Posterior cingulate gyrus (tissue), 11 donors: ENCODE measurements around the gene FRMPD2.
A peak's percentile ranks its signal among the peaks of the same experiment; 100 is the strongest.
"Not testable (repeated sequence)": the region's sequence is repeated elsewhere in the genome, so short reads cannot be mapped to it uniquely, and the experiment has no call there.

Experiments
- DNase-seq, 10 donors: peaks; one replicate each; pipeline versions ENCODE4 v3.0.0 to v3.0.0-alpha.2; 2020 to 2021; ENCODE audit warnings: mixed read lengths in 3 of 10
- intact Hi-C: fragments of 100-400 bp; cut with DNase I; formaldehyde crosslinking; loops from one replicate; pipeline ENCODE4 v1.15.1; 2023

The FRMPD2 gene

DNA sequence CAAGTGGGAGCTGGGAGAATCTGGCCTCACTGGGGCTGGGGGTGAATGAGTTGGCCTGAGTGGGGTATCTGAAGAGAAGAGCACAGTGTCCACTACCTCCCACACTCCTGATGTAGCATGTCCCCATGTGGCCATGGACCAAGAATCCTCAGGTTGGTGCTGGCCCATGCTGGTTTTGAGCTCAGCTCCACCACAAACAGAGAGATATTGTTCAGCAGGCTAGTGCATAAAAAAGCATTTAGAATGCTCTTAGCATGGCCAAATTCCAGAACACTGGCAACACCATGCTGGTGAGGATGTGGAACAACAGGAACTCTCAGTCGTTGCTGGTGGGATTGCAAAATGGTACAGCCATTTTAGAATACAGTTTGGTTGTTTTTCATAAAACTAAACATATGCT lies 61.4 kb downstream of the FRMPD2 start:
- intact Hi-C loops: no loop called here

DNA sequence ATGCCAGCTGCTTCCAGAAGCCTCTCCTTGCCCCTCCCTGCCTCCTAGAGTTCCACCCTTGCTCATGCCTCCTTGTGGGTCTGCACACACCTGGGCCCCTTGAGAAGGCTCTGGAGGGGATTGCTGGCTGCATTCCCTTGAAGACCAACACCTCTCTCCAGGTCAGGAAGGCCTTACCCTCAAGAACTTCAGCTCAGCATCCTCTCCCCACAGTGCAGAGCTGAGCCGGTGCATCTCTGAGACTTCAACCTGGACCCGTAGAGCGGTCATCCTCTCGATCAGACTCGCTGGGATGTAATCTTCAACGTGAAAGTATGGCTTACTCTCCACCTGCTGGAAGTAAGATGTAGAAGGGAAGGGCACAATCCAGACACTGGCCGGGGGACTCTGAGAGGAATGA lies 62.7 kb downstream of the FRMPD2 start:
- intact Hi-C loops: no loop called here
- no peak for DNase-seq

More for the DNA sequence above, 61.4 kb downstream of the FRMPD2 start:
- DNase-seq: no peak

DNA sequence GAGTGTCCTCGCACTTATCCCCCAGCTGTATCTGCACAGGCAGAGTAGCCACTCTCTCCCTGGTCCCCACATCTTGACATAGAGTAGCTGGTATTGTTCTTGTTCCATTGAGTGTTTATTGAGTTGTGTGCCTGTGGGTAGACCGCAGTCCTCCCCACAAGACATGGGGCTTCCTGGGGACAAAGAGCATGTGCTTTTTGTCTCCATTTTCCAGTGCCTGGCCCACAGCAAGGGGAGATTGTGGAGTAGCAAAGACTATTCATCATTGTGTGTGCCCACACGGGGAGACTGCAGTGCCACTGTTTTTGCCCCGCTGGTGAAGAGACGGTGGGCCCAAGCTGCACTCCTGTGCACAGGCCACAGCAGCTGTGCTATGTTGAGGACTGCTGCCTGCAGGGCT lies 63.5 kb downstream of the FRMPD2 start:
- no peak for DNase-seq
- intact Hi-C loops: no loop called here

DNA sequence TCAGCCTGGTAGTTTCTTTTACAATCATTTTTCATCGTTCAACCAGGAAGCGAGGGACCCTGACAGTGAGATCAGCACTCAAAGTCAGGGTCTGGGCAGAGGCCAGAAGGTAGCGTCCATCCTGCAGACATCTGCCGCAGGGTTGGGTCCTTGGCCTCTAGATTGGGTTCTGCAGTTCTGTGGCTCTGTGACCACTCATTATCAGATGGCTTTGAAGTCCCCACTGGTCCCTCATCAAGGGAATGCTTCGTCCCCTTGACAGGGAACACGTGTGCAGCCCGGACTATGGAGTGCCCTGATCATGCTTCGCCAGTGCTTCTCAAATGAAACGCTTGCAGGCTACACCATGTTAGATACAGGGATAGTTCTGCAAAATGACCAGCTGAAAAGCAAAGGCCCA lies 64.1 kb downstream of the FRMPD2 start:
- no peak for DNase-seq
- intact Hi-C loops: no loop called here

DNA sequence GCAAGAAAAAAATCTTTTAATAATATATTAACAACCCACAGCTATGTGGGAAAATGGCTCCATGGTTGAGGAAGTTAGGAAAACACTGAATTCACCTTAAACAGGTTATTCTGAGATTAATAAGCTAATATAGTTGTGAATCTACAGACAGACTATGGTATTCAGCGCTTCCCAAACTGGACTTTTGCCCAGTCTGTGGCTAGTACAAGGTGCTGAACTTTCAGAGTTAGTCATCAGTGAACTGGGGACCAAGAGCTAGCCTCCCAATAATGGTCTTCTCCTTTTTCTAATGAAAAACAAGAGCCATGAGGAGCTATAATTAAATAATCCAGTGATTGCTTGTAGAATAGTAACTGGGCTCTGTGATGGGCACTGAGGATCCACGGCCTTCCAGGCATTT lies 65.3 kb downstream of the FRMPD2 start:
- no peak for DNase-seq
- intact Hi-C loops: no loop called here

DNA sequence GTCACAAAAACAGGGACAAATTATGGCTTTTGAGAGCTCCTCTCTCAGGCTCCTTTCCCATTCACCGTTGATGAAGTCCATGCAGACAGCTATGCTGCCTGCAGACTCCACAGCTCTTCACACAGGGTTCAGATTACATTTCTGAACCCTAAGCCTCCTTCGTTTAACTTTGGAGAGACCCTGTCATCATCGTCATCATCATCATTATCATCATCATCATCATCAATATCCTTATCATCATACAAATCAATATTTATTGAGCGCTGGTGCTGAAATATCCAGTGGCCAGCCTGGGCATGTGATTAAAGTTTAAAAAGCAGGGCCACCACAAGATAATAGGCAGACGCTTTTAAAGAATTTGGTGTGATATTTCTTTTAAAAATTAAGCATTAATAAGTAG lies 66.6 kb downstream of the FRMPD2 start:
- intact Hi-C loops: no loop called here
- DNase-seq: no peak

DNA sequence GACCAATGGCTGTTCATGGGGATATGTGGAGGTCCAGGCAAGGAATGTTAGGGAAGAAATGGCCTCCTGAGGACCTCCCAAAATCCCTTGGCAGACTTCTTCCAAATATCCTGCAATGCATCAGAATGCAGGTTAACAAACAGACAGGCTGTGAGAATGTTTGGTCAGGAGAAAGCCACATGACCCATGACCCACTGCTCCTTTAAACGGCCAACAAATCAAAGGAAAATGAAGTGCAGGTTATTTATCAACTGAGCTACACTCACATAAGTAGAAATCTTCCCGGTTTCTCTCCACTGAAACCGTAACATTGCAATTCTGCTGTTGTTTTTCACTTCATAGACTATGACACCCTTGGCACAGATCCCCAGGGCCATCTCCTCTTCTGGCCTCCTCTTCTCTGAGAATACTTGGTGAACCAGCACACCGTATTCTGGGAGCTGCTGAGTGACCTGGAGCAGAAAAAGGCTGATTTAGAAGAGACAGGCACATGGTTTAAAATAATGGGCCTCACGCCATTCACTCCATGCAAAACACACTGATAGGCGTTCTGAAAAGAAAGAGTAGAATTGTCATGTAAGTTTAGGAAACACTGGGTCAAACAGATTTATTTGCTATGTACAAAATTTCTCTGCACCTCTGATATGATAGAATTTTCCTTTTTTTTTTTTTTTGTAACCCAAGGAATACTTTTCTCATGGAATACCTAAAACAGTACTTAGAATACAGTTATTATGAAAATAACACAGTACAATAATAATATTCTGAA lies 67.8 kb downstream of the FRMPD2 start:
- intact Hi-C loops: no loop called here
- DNase-seq: no peak

DNA sequence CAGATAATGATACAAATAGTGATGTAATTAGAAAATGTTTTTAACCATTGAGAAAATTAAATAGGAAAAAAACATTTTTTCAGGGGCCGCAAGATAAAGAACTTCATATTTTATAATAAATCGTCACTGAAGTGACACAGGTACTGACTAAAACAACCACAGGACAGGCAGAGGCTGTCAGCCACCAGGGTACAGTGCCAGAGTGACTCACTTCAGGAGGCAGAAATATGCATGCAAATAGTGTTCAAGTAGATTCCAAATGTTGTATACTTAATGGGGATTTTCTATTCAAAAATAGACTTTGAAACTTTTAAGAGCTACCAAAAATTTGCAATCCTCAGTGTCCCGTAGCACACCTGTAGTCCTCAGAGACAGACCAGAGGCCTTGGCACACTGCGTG lies 68.6 kb downstream of the FRMPD2 start:
- no peak for DNase-seq
- intact Hi-C loops: no loop called here

DNA sequence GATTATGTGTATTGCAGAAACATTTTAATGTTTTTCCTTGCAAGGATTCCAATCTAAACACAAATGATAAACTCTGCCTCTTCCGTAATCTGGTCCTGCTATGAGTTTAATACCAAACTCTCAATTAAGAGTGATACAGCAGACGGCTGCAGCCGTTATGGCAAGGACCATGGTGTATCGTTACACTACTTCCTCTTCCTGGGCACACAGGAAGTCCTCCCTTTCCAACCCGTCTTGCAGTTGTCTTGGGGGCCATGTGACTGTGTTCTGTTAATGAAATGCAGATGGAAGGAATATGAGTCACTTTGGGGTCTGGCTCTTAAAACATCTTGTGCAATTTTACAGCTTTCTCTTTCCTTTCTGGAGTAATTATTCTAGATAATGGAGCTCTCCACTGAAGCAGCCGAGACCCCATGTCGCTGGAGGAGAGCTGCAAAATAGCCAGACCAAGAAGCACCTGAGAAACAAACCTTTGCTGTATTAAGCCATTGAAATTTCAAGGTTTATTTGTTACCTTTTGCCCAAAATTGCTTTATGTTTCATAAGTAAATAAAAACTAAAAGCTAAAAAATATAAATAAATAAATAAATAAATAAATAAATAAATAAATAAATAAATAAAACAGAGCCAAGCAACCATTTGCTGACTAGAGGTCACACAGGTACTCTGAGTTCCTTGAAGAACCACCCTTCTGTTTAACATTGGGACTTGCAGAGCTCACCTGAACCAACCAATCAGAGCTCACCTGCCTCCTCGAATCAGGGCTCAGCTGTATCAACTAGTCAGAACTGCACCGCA lies 74.7 kb downstream of the FRMPD2 start:
- intact Hi-C loops: no loop called here
- DNase-seq: no peak

DNA sequence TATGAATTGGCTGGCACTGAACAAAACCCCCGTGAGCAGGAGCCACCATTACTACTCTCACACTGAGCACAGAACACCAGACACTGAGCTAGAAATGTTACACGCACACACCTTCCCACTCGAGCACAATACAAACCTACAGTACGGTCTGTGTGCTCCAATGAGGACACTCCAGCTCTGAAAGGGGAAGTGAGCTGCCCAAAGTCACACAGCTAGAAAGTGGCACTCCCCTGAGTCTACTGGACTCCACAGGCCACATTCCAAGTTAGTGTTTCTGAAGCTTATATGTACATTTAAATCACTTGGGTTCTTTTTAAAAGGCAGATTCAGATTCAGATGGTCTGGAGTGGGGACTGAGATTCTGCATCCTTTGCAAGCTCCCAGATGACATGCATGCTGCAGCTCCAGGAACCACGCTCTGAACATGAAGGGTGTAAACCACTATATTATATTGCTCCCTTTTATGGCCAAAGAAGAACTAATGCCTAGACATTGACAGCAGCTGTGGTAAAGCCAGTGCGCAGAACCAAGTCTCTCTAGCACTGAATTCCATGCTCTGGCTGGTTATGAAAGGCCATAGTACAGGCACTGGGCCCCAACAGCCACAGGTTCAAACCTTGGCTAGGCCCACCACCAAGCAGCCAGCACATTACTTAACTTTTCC lies 77.1 kb downstream of the FRMPD2 start:
- DNase-seq: no peak
- intact Hi-C loops: no loop called here

DNA sequence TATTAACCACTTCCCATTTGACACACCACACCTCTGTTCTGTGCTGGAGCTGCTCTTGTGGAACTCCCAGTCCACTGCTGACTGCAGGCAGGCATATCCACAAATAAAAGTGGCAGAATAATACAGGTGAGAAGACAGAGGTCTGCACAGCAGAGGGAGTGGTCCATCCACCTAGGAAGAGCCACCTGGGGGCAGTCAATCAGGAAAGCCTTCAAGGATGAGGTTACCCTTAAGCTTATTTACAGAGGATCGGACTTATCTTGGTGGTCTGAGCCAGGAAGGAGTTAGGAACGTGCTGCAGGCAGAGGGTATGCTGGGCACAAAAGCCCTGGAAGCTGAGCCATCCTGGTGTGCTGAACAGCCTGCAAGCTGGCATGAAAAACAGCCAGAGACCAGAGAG lies 78.7 kb downstream of the FRMPD2 start:
- intact Hi-C loops: no loop called here
- no peak for DNase-seq

DNA sequence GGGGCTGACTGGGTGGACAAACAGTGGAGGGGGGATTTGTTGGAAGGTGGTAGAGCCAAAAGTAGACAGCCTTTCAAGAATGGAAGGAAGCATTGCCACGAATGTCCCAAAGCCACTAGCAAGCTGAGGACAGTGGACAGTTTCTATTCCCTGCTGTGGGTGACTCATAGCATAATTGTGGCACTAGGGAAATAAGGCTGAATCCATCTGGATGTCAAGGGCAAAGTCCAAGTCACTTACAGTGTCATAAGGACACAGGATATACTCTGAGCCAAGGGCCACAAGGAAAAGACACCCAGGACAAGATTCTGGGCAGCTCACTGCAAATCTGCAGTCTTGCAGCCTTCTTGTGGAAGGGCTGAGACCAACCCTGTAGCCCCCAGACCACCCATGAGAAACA lies 79.7 kb downstream of the FRMPD2 start:
- intact Hi-C loops: no loop called here
- DNase-seq: no peak

DNA sequence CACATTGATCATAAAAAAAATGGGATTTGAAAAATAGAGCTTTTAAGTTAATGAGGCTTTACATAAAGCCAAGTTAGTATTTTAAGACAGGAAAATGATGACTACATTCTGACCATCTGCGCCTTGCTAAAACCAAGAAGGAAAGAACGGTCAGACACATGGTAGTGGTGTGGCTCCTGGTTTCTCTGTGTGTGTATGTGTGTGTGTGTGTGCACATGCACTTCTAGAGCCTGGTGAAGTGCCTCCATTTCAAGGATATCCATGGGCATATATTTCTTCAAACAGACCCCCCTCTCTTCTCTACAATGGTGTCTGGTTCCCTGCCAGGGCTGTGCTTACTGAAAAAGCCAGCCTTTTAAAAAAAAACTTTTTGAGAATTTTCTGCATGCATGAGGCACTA lies 80.9 kb downstream of the FRMPD2 start:
- intact Hi-C loops: no loop called here
- no peak for DNase-seq

DNA sequence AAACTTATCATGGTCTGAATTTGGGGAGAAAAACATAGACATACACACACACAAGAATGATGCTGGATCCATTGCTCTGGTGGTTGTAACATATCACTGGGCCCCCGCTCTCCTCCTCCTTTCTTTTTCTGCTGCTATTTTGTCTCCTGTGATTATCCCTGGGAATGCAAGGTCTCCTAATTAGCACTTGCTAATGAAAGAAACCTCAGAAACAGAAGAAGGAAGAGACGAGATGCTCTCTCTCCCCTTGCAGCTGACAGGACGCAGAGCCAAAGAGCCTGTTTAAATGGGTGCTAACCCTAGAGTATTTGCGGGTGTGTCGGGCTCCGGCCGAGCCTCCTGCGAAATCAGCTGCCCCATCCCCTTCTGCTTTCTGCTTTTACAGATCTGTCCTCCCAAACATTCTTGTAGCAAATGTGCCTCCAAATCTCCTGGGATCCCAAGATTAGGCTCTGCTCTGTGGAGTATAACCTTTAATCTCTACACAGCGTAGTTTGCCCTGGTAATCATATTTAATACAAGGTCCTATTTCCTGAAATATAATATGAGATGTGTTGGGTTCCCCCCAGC lies 81.5 kb downstream of the FRMPD2 start:
- DNase-seq: no peak
- intact Hi-C loops: no loop called here

DNA sequence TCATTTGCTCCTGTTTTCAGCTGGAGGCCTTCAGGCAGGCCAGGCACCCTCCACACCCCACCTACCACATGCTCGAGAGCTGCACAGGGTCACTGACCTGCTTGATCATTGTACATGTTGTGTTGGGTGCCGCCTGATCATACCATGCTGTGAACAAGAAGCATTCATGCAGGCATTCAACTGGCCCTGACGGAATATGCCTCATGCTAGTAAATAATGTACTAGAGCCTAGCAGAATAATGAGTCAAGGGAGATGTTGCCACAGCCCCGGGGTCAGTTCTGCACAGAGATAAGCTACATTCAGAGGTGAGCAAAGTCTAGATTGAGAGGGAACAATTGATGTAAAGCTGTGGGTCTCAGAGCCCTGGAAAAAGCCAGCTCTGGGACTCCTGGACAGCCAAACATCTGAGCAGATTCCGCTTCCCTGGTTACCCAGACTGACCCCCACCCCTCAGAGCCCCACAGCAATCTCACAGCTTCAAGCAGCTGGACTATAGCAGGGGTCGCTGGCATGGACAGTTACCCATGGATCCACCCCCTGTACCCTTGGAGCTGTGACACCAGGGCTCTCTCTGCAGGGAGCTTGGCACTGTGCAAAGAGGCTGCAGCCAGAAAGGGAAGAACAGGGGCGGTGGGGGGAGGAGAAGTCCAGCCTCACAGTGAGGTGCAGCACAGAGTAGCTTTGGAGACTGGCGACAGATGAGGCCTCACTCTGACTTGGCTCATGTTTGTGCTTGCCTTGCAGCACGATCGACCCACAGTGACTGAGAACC lies 86.6 kb downstream of the FRMPD2 start:
- intact Hi-C loops: no loop called here
- DNase-seq: peak in 1 of 10 donors; percentile 16

DNA sequence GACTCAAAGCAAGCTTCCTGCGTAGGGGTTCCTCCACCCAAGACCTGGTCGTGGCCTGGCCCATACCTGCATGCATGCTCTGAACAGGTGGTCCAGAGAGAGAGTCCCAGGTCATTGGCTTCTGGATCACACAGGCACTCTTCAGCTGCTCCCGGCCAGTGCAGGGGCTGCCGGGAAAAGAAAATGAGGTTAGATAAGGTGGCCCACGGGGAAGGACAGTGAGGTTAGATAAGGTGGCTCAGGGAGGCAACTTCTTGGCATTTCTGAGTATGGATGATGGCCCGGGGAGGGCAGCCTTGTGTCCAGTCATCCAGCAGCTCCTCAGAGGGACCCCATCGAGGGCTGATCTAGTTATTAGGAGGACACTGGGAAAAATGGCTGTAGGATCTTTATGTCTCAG lies 87.4 kb downstream of the FRMPD2 start:
- intact Hi-C loops: no loop called here

DNA sequence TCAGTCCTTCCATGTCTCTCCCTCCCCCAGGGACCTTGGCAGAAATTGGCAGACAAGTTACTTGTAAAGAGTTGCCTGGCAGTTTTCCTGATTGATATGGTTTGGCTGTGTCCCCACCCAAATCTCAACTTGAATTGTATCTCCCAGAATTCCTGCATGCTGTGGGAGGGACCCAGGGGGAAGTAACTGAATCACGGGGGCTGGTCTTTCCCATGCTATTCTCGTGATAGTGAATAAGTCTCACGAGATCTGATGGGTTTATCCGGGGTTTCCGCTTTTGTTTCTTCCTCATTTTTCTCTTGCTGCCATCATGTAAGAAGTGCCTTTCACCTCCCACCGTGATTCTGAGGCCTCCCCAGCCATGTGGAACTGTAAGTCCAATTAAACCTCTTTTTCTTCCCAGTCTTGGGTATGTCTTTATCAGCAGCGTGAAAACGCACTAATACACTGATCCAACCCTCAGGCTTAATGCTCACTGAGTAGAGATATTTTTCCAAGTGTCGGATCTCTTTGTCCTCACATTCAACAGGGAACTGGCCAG lies 88.2 kb downstream of the FRMPD2 start:
- DNase-seq, intact Hi-C loops: not testable (repeated sequence)

More for the DNA sequence above, 87.4 kb downstream of the FRMPD2 start:
- no peak for DNase-seq

DNA sequence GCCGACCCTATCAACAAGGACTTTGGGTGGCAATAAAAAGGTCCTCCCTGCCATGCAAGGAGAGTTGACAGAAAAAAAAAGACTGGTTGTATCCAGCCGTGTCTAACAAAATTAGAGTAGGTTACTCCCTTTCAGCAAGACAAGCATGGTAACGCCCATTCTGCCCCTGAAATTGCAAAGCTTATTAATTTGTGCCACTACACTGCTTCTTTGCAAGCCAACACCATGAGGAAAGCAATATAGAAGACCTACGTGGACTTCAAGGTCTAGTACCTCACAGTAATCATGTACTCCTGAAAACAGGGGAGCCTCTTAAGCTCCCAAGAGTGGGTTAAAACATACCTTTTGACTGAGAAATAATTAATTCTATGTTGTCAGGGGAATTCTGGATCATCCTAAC lies 90.3 kb downstream of the FRMPD2 start:
- intact Hi-C loops: no loop called here
- DNase-seq: no peak

DNA sequence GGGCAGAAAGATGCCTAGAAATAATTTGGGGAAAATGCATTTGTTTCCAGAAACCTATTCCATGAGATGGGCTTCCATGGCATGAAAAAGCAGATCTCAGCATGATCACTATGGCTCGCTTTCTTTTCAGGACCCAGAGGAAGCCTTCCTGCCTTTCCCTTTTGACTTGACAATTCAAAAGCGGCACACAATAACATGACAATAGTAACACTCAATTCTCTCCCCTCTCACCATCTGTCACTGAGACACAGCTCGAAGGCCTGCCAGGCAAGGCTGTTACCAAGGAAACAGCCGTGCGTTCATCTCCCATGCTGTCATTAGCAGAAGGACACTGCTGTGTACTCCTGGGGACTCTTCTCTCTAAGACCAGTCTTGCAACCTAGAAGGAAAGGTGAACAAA lies 101.8 kb downstream of the FRMPD2 start:
- DNase-seq, intact Hi-C loops: not testable (repeated sequence)

DNA sequence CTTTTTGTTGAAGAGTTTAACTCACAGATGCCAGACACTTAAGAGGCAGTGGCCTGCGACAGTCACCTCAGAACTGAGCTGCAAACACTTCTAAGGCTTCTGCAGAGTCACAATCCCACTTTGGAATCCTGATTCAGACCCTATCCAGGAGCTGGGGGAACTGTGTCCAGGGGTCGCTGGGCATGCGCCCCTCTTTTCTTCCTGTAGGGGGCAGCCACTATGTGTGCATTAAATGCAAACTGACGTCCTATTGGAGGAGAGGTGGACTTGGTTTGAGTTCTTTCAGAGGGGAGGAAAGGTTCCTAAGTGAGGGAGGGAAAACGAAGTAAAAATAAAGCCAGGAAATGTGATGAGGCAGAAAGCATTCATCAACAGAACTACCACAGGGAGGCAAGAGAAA lies 113.8 kb downstream of the FRMPD2 start:
- intact Hi-C loops: not testable (repeated sequence)
- peak in 2 of 10 donors; percentile 11 to 83 for DNase-seq
